ENCODE data around the gene TRPV2. TPM values are rescaled to one million over a fixed set of nuclear protein-coding genes. Genes with fewer than 3 reads are reported as not detected.
A peak's percentile ranks its signal among the peaks of the same experiment; 100 is the strongest.

TRPV2 gene
- total and polyA plus RNA-seq, 10 of the 15 experiments (the other 5 are each of a cell fraction or from before 2014, with no cell fraction given), result 8.9 to 94.4 (median 54.1) TPM

DNA sequence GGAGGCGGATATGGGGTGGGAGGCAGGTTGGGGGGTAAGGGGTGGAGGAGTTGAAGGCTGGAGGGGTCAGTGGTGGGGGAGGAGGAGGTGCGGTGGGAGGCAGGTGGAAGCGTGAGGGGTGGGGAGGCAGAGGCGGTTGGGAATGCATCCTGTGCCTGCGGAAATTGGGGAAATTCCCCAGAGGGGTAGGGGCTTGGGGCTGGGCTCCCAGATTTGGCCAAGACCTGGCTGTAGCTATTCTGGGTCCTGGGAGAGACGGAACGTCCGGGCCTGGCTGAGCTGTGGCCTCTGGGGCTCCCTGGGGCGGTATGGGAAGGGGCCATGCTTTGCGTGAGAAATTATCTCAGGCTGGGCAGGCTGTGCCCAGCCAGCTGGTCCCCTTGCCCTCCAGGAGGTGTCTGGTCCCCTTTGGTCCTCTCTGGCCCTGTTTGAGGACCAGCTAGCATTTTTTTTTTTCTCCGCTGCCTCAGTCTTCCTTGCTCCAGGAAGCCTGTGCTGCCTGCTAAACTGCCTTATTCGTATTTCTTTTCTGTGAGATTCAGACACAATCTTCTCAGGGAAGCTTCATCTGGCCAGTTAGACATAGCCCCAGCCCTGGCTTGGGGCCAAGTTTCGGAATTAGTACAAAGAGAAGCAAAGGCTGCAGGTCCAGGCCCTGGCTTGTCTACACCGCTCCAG is 7.3 kb upstream of the TRPV2 start (continued):
- TF ChIP-seq, protein P1, sequence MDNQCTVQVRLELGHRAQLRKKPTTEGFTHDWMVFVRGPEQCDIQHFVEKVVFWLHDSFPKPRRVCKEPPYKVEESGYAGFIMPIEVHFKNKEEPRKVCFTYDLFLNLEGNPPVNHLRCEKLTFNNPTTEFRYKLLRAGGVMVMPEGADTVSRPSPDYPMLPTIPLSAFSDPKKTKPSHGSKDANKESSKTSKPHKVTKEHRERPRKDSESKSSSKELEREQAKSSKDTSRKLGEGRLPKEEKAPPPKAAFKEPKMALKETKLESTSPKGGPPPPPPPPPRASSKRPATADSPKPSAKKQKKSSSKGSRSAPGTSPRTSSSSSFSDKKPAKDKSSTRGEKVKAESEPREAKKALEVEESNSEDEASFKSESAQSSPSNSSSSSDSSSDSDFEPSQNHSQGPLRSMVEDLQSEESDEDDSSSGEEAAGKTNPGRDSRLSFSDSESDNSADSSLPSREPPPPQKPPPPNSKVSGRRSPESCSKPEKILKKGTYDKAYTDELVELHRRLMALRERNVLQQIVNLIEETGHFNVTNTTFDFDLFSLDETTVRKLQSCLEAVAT (IDR thresholded peaks at IDR 0.05), result peak; percentile 59
- TF ChIP-seq CREM (IDR thresholded peaks at IDR 0.05; ENCODE audit: low read depth), result no peak; the same call in 1 of the 2 replicates
- no peak for TF ChIP-seq CHD4 (IDR thresholded peaks at IDR 0.05)
- no peak for TF ChIP-seq HDAC6 (IDR thresholded peaks at IDR 0.05; ENCODE audit: unreplicated experiment)
- TF ChIP-seq BRCA1 (IDR thresholded peaks at IDR 0.05; ENCODE audit: low read depth, low read length), result no peak
- no peak; the same call in 1 of the 2 replicates for TF ChIP-seq POLR2A (IDR thresholded peaks at IDR 0.05; ENCODE audit: low read depth, low read length)
- TF ChIP-seq RUNX3 (IDR thresholded peaks at IDR 0.05; ENCODE audit: low read length), result peak; percentile 14; the same call in 1 of the 2 replicates
- TF ChIP-seq HDAC2 (IDR thresholded peaks at IDR 0.05), result no peak
- 0 out of 2 replicates have a peak, but pooled peaks have one; percentile 14 for TF ChIP-seq BMI1 (IDR thresholded peaks at IDR 0.05; ENCODE audit: borderline replicate concordance)
- TF ChIP-seq ZBED1 (IDR thresholded peaks at IDR 0.05; ENCODE audit: borderline replicate concordance), result no peak
- TF ChIP-seq MTA3 (IDR thresholded peaks at IDR 0.05; ENCODE audit: borderline replicate concordance, low read length), result no peak
- TF ChIP-seq, protein P2, sequence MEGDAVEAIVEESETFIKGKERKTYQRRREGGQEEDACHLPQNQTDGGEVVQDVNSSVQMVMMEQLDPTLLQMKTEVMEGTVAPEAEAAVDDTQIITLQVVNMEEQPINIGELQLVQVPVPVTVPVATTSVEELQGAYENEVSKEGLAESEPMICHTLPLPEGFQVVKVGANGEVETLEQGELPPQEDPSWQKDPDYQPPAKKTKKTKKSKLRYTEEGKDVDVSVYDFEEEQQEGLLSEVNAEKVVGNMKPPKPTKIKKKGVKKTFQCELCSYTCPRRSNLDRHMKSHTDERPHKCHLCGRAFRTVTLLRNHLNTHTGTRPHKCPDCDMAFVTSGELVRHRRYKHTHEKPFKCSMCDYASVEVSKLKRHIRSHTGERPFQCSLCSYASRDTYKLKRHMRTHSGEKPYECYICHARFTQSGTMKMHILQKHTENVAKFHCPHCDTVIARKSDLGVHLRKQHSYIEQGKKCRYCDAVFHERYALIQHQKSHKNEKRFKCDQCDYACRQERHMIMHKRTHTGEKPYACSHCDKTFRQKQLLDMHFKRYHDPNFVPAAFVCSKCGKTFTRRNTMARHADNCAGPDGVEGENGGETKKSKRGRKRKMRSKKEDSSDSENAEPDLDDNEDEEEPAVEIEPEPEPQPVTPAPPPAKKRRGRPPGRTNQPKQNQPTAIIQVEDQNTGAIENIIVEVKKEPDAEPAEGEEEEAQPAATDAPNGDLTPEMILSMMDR (IDR thresholded peaks at IDR 0.05 in 2 of 3, conservative IDR thresholded peaks at IDR 0.05 in 1 of 3; ENCODE audit: control insufficient read depth in 2 of 3, extremely low read depth in 1 of 3, insufficient read depth in 1 of 3, low read depth in 3 of 3, low read length in 3 of 3), result no peak
- TF ChIP-seq POLR2AphosphoS2 (IDR thresholded peaks at IDR 0.05; ENCODE audit: low read depth, low read length), result peak; percentile 24; the same call in 1 of the 2 replicates
- TF ChIP-seq ZNF622 (IDR thresholded peaks at IDR 0.05), result no peak
- no peak for TF ChIP-seq SMARCA5 (IDR thresholded peaks at IDR 0.05)
- TF ChIP-seq DPF2 (IDR thresholded peaks at IDR 0.05), result no peak; the same call in 1 of the 2 replicates
- no peak for TF ChIP-seq CBFB (IDR thresholded peaks at IDR 0.05; ENCODE audit: low read depth)
- TF ChIP-seq NFXL1 (IDR thresholded peaks at IDR 0.05; ENCODE audit: borderline replicate concordance), result no peak
- peak; percentile 76; the same call in 1 of the 2 replicates for TF ChIP-seq ZNF207 (IDR thresholded peaks at IDR 0.05; ENCODE audit: borderline replicate concordance)
- TF ChIP-seq, protein P3, sequence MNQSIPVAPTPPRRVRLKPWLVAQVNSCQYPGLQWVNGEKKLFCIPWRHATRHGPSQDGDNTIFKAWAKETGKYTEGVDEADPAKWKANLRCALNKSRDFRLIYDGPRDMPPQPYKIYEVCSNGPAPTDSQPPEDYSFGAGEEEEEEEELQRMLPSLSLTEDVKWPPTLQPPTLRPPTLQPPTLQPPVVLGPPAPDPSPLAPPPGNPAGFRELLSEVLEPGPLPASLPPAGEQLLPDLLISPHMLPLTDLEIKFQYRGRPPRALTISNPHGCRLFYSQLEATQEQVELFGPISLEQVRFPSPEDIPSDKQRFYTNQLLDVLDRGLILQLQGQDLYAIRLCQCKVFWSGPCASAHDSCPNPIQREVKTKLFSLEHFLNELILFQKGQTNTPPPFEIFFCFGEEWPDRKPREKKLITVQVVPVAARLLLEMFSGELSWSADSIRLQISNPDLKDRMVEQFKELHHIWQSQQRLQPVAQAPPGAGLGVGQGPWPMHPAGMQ (IDR thresholded peaks at IDR 0.05; ENCODE audit: borderline replicate concordance), result no peak
- 0 out of 2 replicates have a peak, but pooled peaks have one; percentile 42 for TF ChIP-seq CHD2 (IDR thresholded peaks at IDR 0.05; ENCODE audit: borderline replicate concordance, low read depth, low read length)
- peak; percentile 31; the same call in 1 of the 2 replicates for TF ChIP-seq YY1 (IDR thresholded peaks at IDR 0.05; ENCODE audit: low read depth, low read length)
- TF ChIP-seq, protein P4, sequence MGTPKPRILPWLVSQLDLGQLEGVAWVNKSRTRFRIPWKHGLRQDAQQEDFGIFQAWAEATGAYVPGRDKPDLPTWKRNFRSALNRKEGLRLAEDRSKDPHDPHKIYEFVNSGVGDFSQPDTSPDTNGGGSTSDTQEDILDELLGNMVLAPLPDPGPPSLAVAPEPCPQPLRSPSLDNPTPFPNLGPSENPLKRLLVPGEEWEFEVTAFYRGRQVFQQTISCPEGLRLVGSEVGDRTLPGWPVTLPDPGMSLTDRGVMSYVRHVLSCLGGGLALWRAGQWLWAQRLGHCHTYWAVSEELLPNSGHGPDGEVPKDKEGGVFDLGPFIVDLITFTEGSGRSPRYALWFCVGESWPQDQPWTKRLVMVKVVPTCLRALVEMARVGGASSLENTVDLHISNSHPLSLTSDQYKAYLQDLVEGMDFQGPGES (IDR thresholded peaks at IDR 0.05), result no peak
- no peak for TF ChIP-seq WRNIP1 (IDR thresholded peaks at IDR 0.05; ENCODE audit: borderline replicate concordance, low read depth, low read length)
- TF ChIP-seq GABPA (IDR thresholded peaks at IDR 0.05; ENCODE audit: low read depth), result no peak
- peak; percentile 75 for TF ChIP-seq JUND (IDR thresholded peaks at IDR 0.05; ENCODE audit: low read depth, low read length)
- TF ChIP-seq ZNF24 (IDR thresholded peaks at IDR 0.05), result peak; percentile 18; the same call in 1 of the 2 replicates
- peak; percentile 60; the same call in 1 of the 2 replicates for TF ChIP-seq CBX5 (IDR thresholded peaks at IDR 0.05; ENCODE audit: low read depth)
- no peak for TF ChIP-seq PAX8 (IDR thresholded peaks at IDR 0.05)

Data from GM12878 (cell line).